BLaER1 treated with 17β-estradiol and CSF1 and Interleukin-3, amounts not matched to agents 10 nM and 100 nM (cell line): ENCODE data around the gene WDR37.

Experiments used
- H3K27ac ChIP-seq, 11 experiments: shearing (Covaris generic); formaldehyde crosslinking; 2 replicates each; pipeline ENCODE4 v1.8.1; 2022
- H3K27me3 ChIP-seq, 11 experiments: shearing (Covaris generic); formaldehyde crosslinking; 2 replicates each; pipeline ENCODE4 v1.8.1; 2022
- H3K36me3 ChIP-seq, 11 experiments: shearing (Covaris generic); formaldehyde crosslinking; 2 replicates each; pipeline ENCODE4 v1.8.1; 2022
- H3K4me1 ChIP-seq, 10 experiments: shearing (Covaris generic); formaldehyde crosslinking; 2 replicates each; pipeline ENCODE4 v1.8.1; 2022
- H3K4me2 ChIP-seq, 11 experiments: shearing (Covaris generic); formaldehyde crosslinking; 2 replicates each; pipeline ENCODE4 v1.8.1; 2022
- H3K4me3 ChIP-seq, 10 experiments: shearing (Covaris generic); formaldehyde crosslinking; 2 replicates each; pipeline ENCODE4 v1.8.1; 2022
- H3K9ac ChIP-seq, 11 experiments: shearing (Covaris generic); formaldehyde crosslinking; 2 replicates each; pipeline ENCODE4 v1.8.1; 2022
- H3K9me3 ChIP-seq, 11 experiments: shearing (Covaris generic); formaldehyde crosslinking; replicated peaks in 1 of 11; 2 replicates each; pipeline ENCODE4 v1.8.1; 2022
- H4K20me1 ChIP-seq, 11 experiments: shearing (Covaris generic); formaldehyde crosslinking; 2 replicates each; pipeline ENCODE4 v1.8.1; 2022
- Cebpa-rat ChIP-seq, 11 experiments: shearing (Covaris generic); IDR thresholded peaks; 2 replicates each; pipeline ENCODE4 v1.8.1; 2022

WDR37 gene

DNA sequence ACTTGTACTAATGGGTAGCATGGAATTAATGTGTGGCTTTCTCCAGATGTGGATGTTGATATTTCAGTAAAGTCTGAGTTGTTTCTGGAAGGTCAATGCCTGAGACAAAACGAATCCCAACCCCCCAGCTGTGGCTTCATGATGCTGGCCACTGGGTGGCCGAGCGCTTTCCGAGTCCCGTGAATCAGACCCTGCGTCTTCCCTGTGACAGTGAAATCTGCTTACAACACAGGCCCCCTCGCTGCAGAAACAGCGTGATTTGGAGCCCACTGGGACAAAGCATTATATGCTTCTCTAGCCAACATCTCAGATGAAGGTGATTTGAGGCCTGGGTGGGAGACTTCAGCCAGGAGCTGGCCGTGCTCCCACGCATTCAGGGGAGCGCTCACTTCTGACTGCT lies 124.7 kb downstream of the WDR37 start:
- Histone ChIP-seq H3K4me1 (peaks cover 0 to 37% (median 10%) of the 10 kb centered on the region in 10 experiments; a peak in 12 of 20 replicates), H3K4me3 (no peak overlapping the region), H4K20me1 (no peaks in the 10 kb centered on the region), H3K9ac (no peak overlapping the region), H3K9me3 (peaks cover 0 to 15% (median 5%) of the 10 kb centered on the region in 11 experiments; a peak in 8 of 22 replicates), H3K36me3 (no peaks in the 10 kb centered on the region), H3K4me2 (no peak overlapping the region), H3K27me3 (no peaks in the 10 kb centered on the region), H3K27ac (no peak overlapping the region)
- no peak for TF ChIP-seq Cebpa-rat (IDR thresholded peaks at IDR 0.05)
